Spleen (tissue), 7 donors: ENCODE results near the gene UBAP2L.
"Not testable (repeated sequence)": the region's sequence is repeated elsewhere in the genome, so short reads cannot be mapped to it uniquely, and the experiment has no call there.

ENCODE experiments used
- CTCF ChIP-seq, 11 experiments: fragments of 200-600 bp in 7 of 11; fragments of 450-650 bp in 4 of 11; sonication (generic) in 4 of 11; IDR thresholded peaks in 8 of 11; conservative IDR thresholded peaks in 3 of 11; 1 replicate in 7 of 11; 2 replicates in 4 of 11; pipeline versions ENCODE4 v1.4.0 to v1.8.0; 2016 to 2021; ENCODE audit warnings: antibody characterized with exemption in 11 of 11, inconsistent platforms in 4 of 11, mild to moderate bottlenecking in 1 of 11
- POLR2AphosphoS5 ChIP-seq, 3 donors: sonication (generic); formaldehyde crosslinking; IDR thresholded peaks; one replicate each; pipeline ENCODE4 v1.5.1; 2017; ENCODE audit warnings: antibody characterized with exemption in 3 of 3
- donor health status: DM: no; HTN: no; CAD: no; lungs with moderate emphysema.
- donor health status: DM: no; HTN: no; CAD: no.
- donor health status: DM: no; HTN: no; CAD: no.

- TF ChIP-seq CTCF (IDR thresholded peaks at IDR 0.05 in 8 of 11, conservative IDR thresholded peaks at IDR 0.05 in 3 of 11); POLR2AphosphoS5 (IDR thresholded peaks at IDR 0.05): not testable (repeated sequence)
Measured at GRCh38 chr1:154205778-154206177, 15.0 kb upstream of the UBAP2L start.
